KMS-11 (cell line): ENCODE results near the gene KIF25.

Experiments used
- H2AFZ ChIP-seq: fragments of 200-600 bp; sonication (generic); 2 replicates; pipeline ENCODE4 v1.6.1; 2016; ENCODE audit warnings: antibody characterized with exemption, mixed run types, low read depth
- H3K27ac ChIP-seq: fragments of 200-600 bp; sonication (generic); 2 replicates; pipeline ENCODE4 v1.6.1; 2016; ENCODE audit warnings: mild to moderate bottlenecking, mixed run types
- H3K27me3 ChIP-seq: fragments of 200-600 bp; sonication (generic); 2 replicates; pipeline ENCODE4 v1.6.1; 2017; ENCODE audit warnings: mild to moderate bottlenecking, low read depth, mixed run types, moderate library complexity; ENCODE audit not compliant: insufficient read depth
- H3K36me3 ChIP-seq: fragments of 200-600 bp; sonication (generic); 2 replicates; pipeline ENCODE4 v1.6.1; 2017; ENCODE audit warnings: mild to moderate bottlenecking, mixed run types; ENCODE audit not compliant: insufficient read depth
- H3K4me1 ChIP-seq: fragments of 200-600 bp; sonication (generic); 2 replicates; pipeline ENCODE4 v1.6.1; 2016; ENCODE audit warnings: mild to moderate bottlenecking, low read depth, mixed run types; ENCODE audit not compliant: poor library complexity, severe bottlenecking
- H3K4me2 ChIP-seq: fragments of 200-600 bp; sonication (generic); 2 replicates; pipeline ENCODE4 v1.7.0; 2016; ENCODE audit warnings: mild to moderate bottlenecking, mixed run types
- H3K4me3 ChIP-seq: fragments of 200-600 bp; sonication (generic); IDR thresholded peaks from 2 replicates; pipeline ENCODE4 v1.6.1; 2017; ENCODE audit warnings: low read depth, low read length, mixed read lengths; ENCODE audit not compliant: insufficient read depth
- H3K79me2 ChIP-seq: fragments of 200-600 bp; sonication (generic); 2 replicates; pipeline ENCODE4 v1.6.1; 2016; ENCODE audit warnings: low read depth, mixed run types; ENCODE audit not compliant: insufficient read depth
- H3K9ac ChIP-seq: fragments of 200-600 bp; sonication (generic); 2 replicates; pipeline ENCODE4 v1.6.1; 2016; ENCODE audit warnings: mild to moderate bottlenecking, mixed run types
- H4K20me1 ChIP-seq: fragments of 200-600 bp; sonication (generic); 2 replicates; pipeline ENCODE4 v1.6.1; 2016; ENCODE audit warnings: mild to moderate bottlenecking, mixed run types; ENCODE audit not compliant: insufficient read depth
- CTCF ChIP-seq: fragments of 200-600 bp; sonication (generic); conservative IDR thresholded peaks from 2 replicates; pipeline ENCODE4 v1.6.1; 2017; ENCODE audit warnings: low read depth, mild to moderate bottlenecking, antibody characterized with exemption, low read length, moderate library complexity, mixed read lengths

Gene KIF25

GRCh38 chr6:168026925-168027324 is 29.5 kb downstream of the KIF25 start:
- Histone ChIP-seq H3K36me3 (no peaks in the 10 kb centered on the region), H4K20me1 (no peaks in the 10 kb centered on the region), H3K4me3 (no peak overlapping the region), H2AFZ (no peak overlapping the region), H3K9ac (no peak overlapping the region), H3K4me1 (peaks cover 15% of the 10 kb centered on the region), H3K27ac (no peak overlapping the region), H3K27me3 (no peaks in the 10 kb centered on the region), H3K79me2 (no peaks in the 10 kb centered on the region), H3K4me2 (no peak overlapping the region)
- no peak for TF ChIP-seq CTCF

GRCh38 chr6:168027521-168027920 is 30.1 kb downstream of the KIF25 start:
- no peaks in the 10 kb centered on the region for H3K79me2 ChIP-seq
- no peak overlapping the region for H3K27ac ChIP-seq
- H3K4me3 ChIP-seq = no peak overlapping the region

GRCh38 chr6:168028181-168028580 is 30.7 kb downstream of the KIF25 start:
- H2AFZ ChIP-seq = no peak overlapping the region

More at GRCh38 chr6:168027521-168027920, 30.1 kb downstream of the KIF25 start:
- Histone ChIP-seq H3K36me3 (no peaks in the 10 kb centered on the region), H2AFZ (no peak overlapping the region), H3K27me3 (no peaks in the 10 kb centered on the region), H3K4me1 (peaks cover 11% of the 10 kb centered on the region), H4K20me1 (no peaks in the 10 kb centered on the region), H3K9ac (no peak overlapping the region), H3K4me2 (no peak overlapping the region)
- no peak for TF ChIP-seq CTCF

GRCh38 chr6:168029459-168030217 is 32.2 kb downstream of the KIF25 start:
- no peak overlapping the region for H2AFZ ChIP-seq
- no peaks in the 10 kb centered on the region for H3K4me1 ChIP-seq
- H3K4me3 ChIP-seq = no peak overlapping the region
- no peaks in the 10 kb centered on the region for H4K20me1 ChIP-seq
- H3K9ac ChIP-seq = no peak overlapping the region
- H3K27me3 ChIP-seq = no peaks in the 10 kb centered on the region
- no peaks in the 10 kb centered on the region for H3K79me2 ChIP-seq
- H3K36me3 ChIP-seq = no peaks in the 10 kb centered on the region
- no peak overlapping the region for H3K4me2 ChIP-seq
- TF ChIP-seq CTCF = no peak
- H3K27ac ChIP-seq = no peak overlapping the region

More at GRCh38 chr6:168028181-168028580, 30.7 kb downstream of the KIF25 start:
- H3K9ac ChIP-seq = no peak overlapping the region
- no peaks in the 10 kb centered on the region for H3K27me3 ChIP-seq
- no peak for TF ChIP-seq CTCF
- H3K4me3 ChIP-seq = no peak overlapping the region
- H3K36me3 ChIP-seq = no peaks in the 10 kb centered on the region
- H4K20me1 ChIP-seq = no peaks in the 10 kb centered on the region
- peaks cover 4% of the 10 kb centered on the region for H3K4me1 ChIP-seq
- H3K4me2 ChIP-seq = no peak overlapping the region
- no peak overlapping the region for H3K27ac ChIP-seq
- H3K79me2 ChIP-seq = no peaks in the 10 kb centered on the region
